GM19043 (cell line): Measurements from ENCODE around the gene NCSTN.
A peak's percentile ranks its signal among the peaks of the same experiment; 100 is the strongest.

ENCODE experiments used
- ATAC-seq: cut with Tn5 transposase; IDR thresholded peaks from one replicate; pipeline ENCODE4 v1.9.1; 2021; ENCODE audit warnings: low read depth; ENCODE audit not compliant: unreplicated experiment

The NCSTN gene

GRCh38 chr1:160342953-160343869 is at the start of gene NCSTN, which contains the start of gene COPA:
TSS of gene NCSTN (plus strand) at chr1:160343383. CDS start at chr1:160343397, 14 bp downstream.
TSS of gene COPA (minus strand) at chr1:160343250. CDS start at chr1:160343170, 80 bp downstream.
- peak; percentile 88 for ATAC-seq

- no peak for ATAC-seq
These were observed 47.1 kb upstream of the NCSTN start for GRCh38 chr1:160296036-160296435.

GRCh38 chr1:160300173-160300572 is 43.0 kb upstream of the NCSTN start:
- ATAC-seq, result no peak

- no peak for ATAC-seq
These were observed 35.9 kb upstream of the NCSTN start for GRCh38 chr1:160307118-160307791.

- no peak for ATAC-seq
These were observed 34.6 kb upstream of the NCSTN start for GRCh38 chr1:160308451-160309184.

GRCh38 chr1:160309185-160309557 is 34.0 kb upstream of the NCSTN start:
- ATAC-seq, result no peak

GRCh38 chr1:160309571-160309970 is 33.6 kb upstream of the NCSTN start:
- ATAC-seq, result no peak

- no peak for ATAC-seq
These were observed 27.8 kb upstream of the NCSTN start for GRCh38 chr1:160315359-160315758.

- no peak for ATAC-seq
These were observed 20.4 kb upstream of the NCSTN start for GRCh38 chr1:160322831-160323230.

GRCh38 chr1:160325252-160325651 is 17.9 kb upstream of the NCSTN start:
- no peak for ATAC-seq

GRCh38 chr1:160326418-160326817 is 16.8 kb upstream of the NCSTN start:
- ATAC-seq, result no peak

GRCh38 chr1:160328184-160328583 is 15.0 kb upstream of the NCSTN start:
- ATAC-seq, result no peak

- no peak for ATAC-seq
These were observed 13.1 kb upstream of the NCSTN start for GRCh38 chr1:160330119-160330518.

- ATAC-seq, result no peak
These were observed 10.7 kb upstream of the NCSTN start for GRCh38 chr1:160332516-160332915.

- ATAC-seq, result no peak
These were observed 4.6 kb upstream of the NCSTN start for GRCh38 chr1:160338580-160338979.

GRCh38 chr1:160340146-160340545 is 3.0 kb upstream of the NCSTN start:
- no peak for ATAC-seq

GRCh38 chr1:160340866-160341265 is 2.3 kb upstream of the NCSTN start:
- ATAC-seq, result no peak

- ATAC-seq, result no peak
These were observed 657 bp upstream of the NCSTN start for GRCh38 chr1:160342526-160342925.

GRCh38 chr1:160344241-160344640 is 1.1 kb downstream of the NCSTN start:
- ATAC-seq, result no peak

GRCh38 chr1:160344936-160345335 is 1.8 kb downstream of the NCSTN start:
- ATAC-seq, result no peak

- ATAC-seq, result no peak
These were observed 3.3 kb downstream of the NCSTN start for GRCh38 chr1:160346463-160346862.
